ENCODE measurements around the gene LRRC8D. TPM values are rescaled to one million over a fixed set of nuclear protein-coding genes. Genes with fewer than 3 reads are reported as not detected.
"Not testable (repeated sequence)": the region's sequence is repeated elsewhere in the genome, so short reads cannot be mapped to it uniquely, and the experiment has no call there.

The LRRC8D gene
- total RNA-seq, 3 donors from 2014 or later = 9.2 to 22.8 (median 11.7) TPM

- Histone ChIP-seq H3K36me3 (no peaks in the 10 kb centered on the region), H3K4me3 (no peak overlapping the region), H3K4me1 (no peaks in the 10 kb centered on the region), H3K9me3 (no peaks in the 10 kb centered on the region), H3K27ac (no peak overlapping the region), H3K27me3 (no peaks in the 10 kb centered on the region)
- no peak for DNase-seq (ENCODE audit: low spot score in 2 of 2)
- intact Hi-C loops (cut with DNase I; ENCODE audit: low total_unique reads) = no loop called here
- no peak for TF ChIP-seq POLR2AphosphoS5 (IDR thresholded peaks at IDR 0.05)
- TF ChIP-seq, protein P1, sequence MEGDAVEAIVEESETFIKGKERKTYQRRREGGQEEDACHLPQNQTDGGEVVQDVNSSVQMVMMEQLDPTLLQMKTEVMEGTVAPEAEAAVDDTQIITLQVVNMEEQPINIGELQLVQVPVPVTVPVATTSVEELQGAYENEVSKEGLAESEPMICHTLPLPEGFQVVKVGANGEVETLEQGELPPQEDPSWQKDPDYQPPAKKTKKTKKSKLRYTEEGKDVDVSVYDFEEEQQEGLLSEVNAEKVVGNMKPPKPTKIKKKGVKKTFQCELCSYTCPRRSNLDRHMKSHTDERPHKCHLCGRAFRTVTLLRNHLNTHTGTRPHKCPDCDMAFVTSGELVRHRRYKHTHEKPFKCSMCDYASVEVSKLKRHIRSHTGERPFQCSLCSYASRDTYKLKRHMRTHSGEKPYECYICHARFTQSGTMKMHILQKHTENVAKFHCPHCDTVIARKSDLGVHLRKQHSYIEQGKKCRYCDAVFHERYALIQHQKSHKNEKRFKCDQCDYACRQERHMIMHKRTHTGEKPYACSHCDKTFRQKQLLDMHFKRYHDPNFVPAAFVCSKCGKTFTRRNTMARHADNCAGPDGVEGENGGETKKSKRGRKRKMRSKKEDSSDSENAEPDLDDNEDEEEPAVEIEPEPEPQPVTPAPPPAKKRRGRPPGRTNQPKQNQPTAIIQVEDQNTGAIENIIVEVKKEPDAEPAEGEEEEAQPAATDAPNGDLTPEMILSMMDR (IDR thresholded peaks at IDR 0.05) = no peak
- TF ChIP-seq POLR2A (IDR thresholded peaks at IDR 0.05) = no peak
Measured at GRCh38 chr1:89975540-89976125, 154.8 kb downstream of the LRRC8D start.

DNA sequence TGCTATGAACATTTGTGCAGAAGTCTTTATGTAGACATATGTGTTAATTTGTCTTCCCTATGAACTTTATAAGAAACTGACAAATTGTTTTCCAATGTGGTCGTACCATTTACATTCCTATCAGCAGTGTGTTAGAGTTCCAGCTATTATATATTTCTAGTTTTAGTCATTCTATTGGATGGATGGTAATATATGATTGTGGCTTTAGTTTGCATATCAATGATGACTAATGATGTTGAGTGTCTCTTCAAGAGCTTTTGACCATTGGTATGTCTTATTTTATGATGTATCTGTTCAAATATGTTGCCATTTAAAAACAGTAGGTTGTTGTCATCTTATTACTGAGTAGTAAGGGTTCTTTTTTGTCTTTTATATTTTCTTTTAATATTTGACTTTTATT lies 157.9 kb downstream of the LRRC8D start:
- no peak overlapping the region for H3K27ac ChIP-seq
- no peak for TF ChIP-seq POLR2AphosphoS5 (IDR thresholded peaks at IDR 0.05)
- TF ChIP-seq POLR2A (IDR thresholded peaks at IDR 0.05) = no peak
- TF ChIP-seq, protein P1 (IDR thresholded peaks at IDR 0.05) = no peak
- H3K27me3 ChIP-seq = no peaks in the 10 kb centered on the region
- H3K4me1 ChIP-seq = no peaks in the 10 kb centered on the region
- no peak for DNase-seq (ENCODE audit: low spot score in 2 of 2)
- H3K9me3 ChIP-seq = no peaks in the 10 kb centered on the region
- no peaks in the 10 kb centered on the region for H3K36me3 ChIP-seq
- no peak overlapping the region for H3K4me3 ChIP-seq
- intact Hi-C loops (cut with DNase I; ENCODE audit: low total_unique reads) = no loop called here

GRCh38 chr1:89980605-89981004 lies 159.8 kb downstream of the LRRC8D start:
- Histone ChIP-seq H3K4me1 (no peaks in the 10 kb centered on the region), H3K36me3 (no peaks in the 10 kb centered on the region), H3K9me3 (no peaks in the 10 kb centered on the region), H3K27me3 (no peaks in the 10 kb centered on the region), H3K27ac (no peak overlapping the region), H3K4me3 (no peak overlapping the region)
- intact Hi-C loops (cut with DNase I; ENCODE audit: low total_unique reads) = no loop called here
- no peak for DNase-seq (ENCODE audit: low spot score in 2 of 2)
- TF ChIP-seq POLR2A (IDR thresholded peaks at IDR 0.05) (no peak), POLR2AphosphoS5 (IDR thresholded peaks at IDR 0.05) (no peak)
- TF ChIP-seq, protein P1 (IDR thresholded peaks at IDR 0.05) = no peak

DNA sequence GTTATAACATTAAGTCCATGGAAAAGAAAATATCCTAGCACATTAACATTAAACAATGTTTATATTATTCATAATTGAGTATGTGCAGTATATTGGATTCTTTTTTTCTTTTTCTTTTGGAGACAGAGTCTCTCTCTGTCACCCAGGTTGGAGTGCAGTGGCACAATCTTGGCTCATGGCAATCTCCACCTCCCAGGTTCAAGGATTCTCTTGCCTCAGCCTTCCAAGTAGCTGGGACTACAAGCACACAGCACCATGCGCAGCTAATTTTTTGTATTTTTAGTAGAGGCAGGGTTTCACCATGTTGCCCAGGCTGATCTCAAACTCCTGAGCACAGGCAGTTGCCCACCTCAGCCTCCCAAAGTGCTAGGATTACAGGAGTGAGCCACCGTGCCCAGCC lies 162.0 kb downstream of the LRRC8D start:
- H3K36me3 ChIP-seq; intact Hi-C loops (cut with DNase I; ENCODE audit: low total_unique reads); H3K9me3 ChIP-seq: not testable (repeated sequence)

GRCh38 chr1:89984564-89985116 lies 163.8 kb downstream of the LRRC8D start:
- H3K36me3 ChIP-seq; H3K27ac ChIP-seq; H3K4me1 ChIP-seq; H3K9me3 ChIP-seq; intact Hi-C loops (cut with DNase I; ENCODE audit: low total_unique reads); H3K4me3 ChIP-seq; H3K27me3 ChIP-seq; DNase-seq (ENCODE audit: low spot score in 2 of 2): not testable (repeated sequence)

More for the DNA sequence above, 162.0 kb downstream of the LRRC8D start:
- H3K27ac ChIP-seq; H3K4me1 ChIP-seq; H3K27me3 ChIP-seq; H3K4me3 ChIP-seq; DNase-seq (ENCODE audit: low spot score in 2 of 2): not testable (repeated sequence)

DNA sequence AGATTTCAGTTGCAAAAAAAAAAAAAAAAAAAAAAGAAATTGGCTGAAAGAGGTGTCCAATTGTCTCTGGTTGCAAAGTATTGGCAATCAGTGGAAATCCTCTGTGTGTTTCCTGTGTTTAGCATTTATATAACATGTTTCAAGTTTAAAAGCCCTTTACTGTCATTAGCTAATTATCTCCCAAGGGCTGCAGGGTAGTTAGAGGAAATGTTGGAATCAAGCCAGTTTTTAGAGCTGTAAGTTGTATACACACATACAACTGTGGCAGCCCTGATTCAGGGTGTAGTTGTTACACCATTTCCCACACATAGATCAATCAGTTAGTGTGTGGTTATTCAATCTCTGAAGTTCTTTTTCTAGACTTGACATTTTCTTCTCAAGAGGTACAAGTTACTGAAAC lies 165.2 kb downstream of the LRRC8D start:
- Histone ChIP-seq H3K27ac (no peak overlapping the region), H3K4me3 (no peak overlapping the region), H3K4me1 (no peaks in the 10 kb centered on the region), H3K9me3 (no peaks in the 10 kb centered on the region), H3K36me3 (no peaks in the 10 kb centered on the region), H3K27me3 (no peaks in the 10 kb centered on the region)
- no peak for DNase-seq (ENCODE audit: low spot score in 2 of 2)
- no peak for TF ChIP-seq POLR2A (IDR thresholded peaks at IDR 0.05)
- TF ChIP-seq, protein P1 (IDR thresholded peaks at IDR 0.05) = no peak
- TF ChIP-seq POLR2AphosphoS5 (IDR thresholded peaks at IDR 0.05) = no peak
- intact Hi-C loops (cut with DNase I; ENCODE audit: low total_unique reads) = no loop called here

Other genes with a start within 250 kb of the LRRC8D start
- 10 to 100 TPM; 10.8 to 14.6 (median 12.9) TPM for gene LRRC8C, start 187.9 kb upstream of the LRRC8D start, total RNA-seq
- 10 to 100 TPM; 21.9 to 31.3 (median 23.6) TPM for gene ZNF326, start 174.1 kb downstream of the LRRC8D start, total RNA-seq

All from breast epithelium (tissue), 4 donors.